Activated CD8-positive, alpha-beta memory T cell treated with anti-CD3 and anti-CD28 coated beads, Interleukin-2, amount 10 ng/mL, durations not matched to agents 7 days and 5 days (primary cell): ENCODE results near the gene GTF2F2. TPM values are rescaled to one million over a fixed set of nuclear protein-coding genes. Genes with fewer than 3 reads are reported as not detected.
A peak's percentile ranks its signal among the peaks of the same experiment; 100 is the strongest.
"Not testable (repeated sequence)": the region's sequence is repeated elsewhere in the genome, so short reads cannot be mapped to it uniquely, and the experiment has no call there.

Experiments
- ATAC-seq: fragments of 150-1000 bp; cut with Tn5 transposase; one replicate; pipeline ENCODE4 v1.10.0; 2021; ENCODE audit warnings: moderate library complexity
- CTCF ChIA-PET: fragments of 350-600 bp; sonication (Branson Sonifier 250); formaldehyde crosslinking; loops from one replicate; lab custom pipeline; 2021; ENCODE audit warnings: antibody characterized with exemption; lab: Charles Lee
- DNase-seq: peaks from one replicate; pipeline ENCODE4 v3.0.0-alpha.2; 2020
- H3K27ac Mint-ChIP-seq: one replicate; pipeline ENCODE4 v1.8.0; 2021; ENCODE audit warnings: mild to moderate bottlenecking, mixed read lengths
- H3K27me3 Mint-ChIP-seq: one replicate; pipeline ENCODE4 v1.8.0; 2021; ENCODE audit warnings: mixed read lengths
- H3K36me3 Mint-ChIP-seq: one replicate; pipeline ENCODE4 v1.8.0; 2021; ENCODE audit warnings: mild to moderate bottlenecking, mixed read lengths
- H3K4me1 Mint-ChIP-seq: one replicate; pipeline ENCODE4 v1.8.0; 2021; ENCODE audit warnings: mixed read lengths
- H3K4me3 Mint-ChIP-seq: one replicate; pipeline ENCODE4 v1.8.0; 2021; ENCODE audit warnings: mild to moderate bottlenecking, moderate library complexity, mixed read lengths
- H3K9me3 Mint-ChIP-seq: one replicate; pipeline ENCODE4 v1.8.0; 2022; ENCODE audit warnings: low read depth, mixed read lengths
- total RNA-seq, 2 experiments: library from RNA; stranded (reverse); gene quantifications; one replicate each; pipeline ENCODE4 v1.2.3, GENCODE V29; 2021

The GTF2F2 gene
- total RNA-seq, 2 experiments from 2014 or later = 17.0 to 19.3 TPM

- no peak overlapping the region for H3K27ac Mint-ChIP-seq
- no peaks in the 10 kb centered on the region for H3K27me3 Mint-ChIP-seq
- ATAC-seq (no peak), DNase-seq (no peak)
- CTCF ChIA-PET = no interaction called here
- no peak overlapping the region for H3K4me3 Mint-ChIP-seq
- no peaks in the 10 kb centered on the region for H3K9me3 Mint-ChIP-seq
- peaks cover 19% of the 10 kb centered on the region for H3K4me1 Mint-ChIP-seq
- peaks cover 23% of the 10 kb centered on the region for H3K36me3 Mint-ChIP-seq
Observed at GRCh38 chr13:45174478-45174877, 54.2 kb downstream of the GTF2F2 start.

DNA sequence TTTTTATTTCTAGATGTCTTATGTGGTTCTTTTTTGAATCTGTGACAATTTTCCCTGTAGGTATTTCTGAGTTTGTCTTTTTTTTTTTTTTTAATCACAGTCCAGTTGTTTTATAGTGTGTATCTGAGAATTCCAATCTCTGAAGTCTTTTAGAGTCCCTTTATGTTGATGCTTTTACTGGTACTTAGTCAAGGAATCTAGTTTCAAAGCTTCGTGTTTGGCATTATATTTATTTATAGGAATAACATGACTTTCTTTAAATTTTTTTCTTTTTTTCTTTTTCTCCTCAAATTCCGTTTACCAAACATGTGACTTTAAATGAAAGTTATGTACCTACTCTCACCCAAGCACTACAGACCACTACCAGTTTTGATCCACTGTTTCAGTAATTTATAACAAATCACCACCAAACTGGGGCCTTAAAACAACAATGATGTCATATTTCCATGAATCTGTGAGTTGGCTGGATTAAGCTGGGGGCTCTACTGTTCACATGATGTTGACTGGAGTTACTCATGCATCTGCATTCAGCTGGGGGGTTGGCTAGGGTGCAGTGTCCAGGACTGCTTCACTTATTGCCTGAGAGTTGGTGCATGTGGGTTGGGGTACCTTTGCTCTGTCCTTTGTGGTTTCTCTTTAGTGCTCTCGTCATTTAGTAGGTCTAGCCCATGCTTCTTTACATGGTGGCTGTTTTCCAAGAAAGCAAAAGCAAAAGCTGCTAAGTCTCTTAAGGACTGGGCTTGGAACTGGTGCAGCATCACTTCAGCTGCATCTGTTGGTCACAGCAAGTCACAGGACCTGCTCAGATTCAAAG lies 58.2 kb downstream of the GTF2F2 start:
- no peak overlapping the region for H3K4me3 Mint-ChIP-seq
- peaks cover 23% of the 10 kb centered on the region for H3K4me1 Mint-ChIP-seq
- H3K27ac Mint-ChIP-seq = peak overlapping the region; percentile 17
- H3K9me3 Mint-ChIP-seq = no peaks in the 10 kb centered on the region
- ATAC-seq = peak; percentile 68
- no peaks in the 10 kb centered on the region for H3K27me3 Mint-ChIP-seq
- H3K36me3 Mint-ChIP-seq = peaks cover 15% of the 10 kb centered on the region
- peak; percentile 41 for DNase-seq
- CTCF ChIA-PET = interaction anchor here (1.2 kb wide), 1 partner anchor 15 kb away, joined by 3 read pairs; no protein-coding TSS in a partner anchor

DNA sequence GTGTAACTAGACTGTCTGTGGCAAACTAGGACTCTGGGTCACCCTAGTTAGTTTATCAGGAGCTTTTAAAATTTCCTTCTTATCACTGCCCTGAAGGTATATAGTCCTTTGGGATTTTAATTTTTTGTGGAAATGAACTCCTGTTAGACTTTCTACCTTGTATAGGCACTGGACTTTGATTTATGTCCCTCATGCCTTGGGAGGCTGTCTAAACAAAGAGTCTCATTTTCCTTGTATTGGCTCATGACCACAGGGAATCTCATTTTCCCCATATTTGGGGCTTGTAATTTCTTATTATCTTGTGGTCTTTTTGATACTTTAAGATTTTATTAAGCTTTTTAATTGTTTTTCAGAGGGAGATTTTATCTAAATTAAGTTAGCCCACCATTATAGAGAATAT lies 59.1 kb downstream of the GTF2F2 start:
- H3K27ac Mint-ChIP-seq = no peak overlapping the region
- H3K4me1 Mint-ChIP-seq = peaks cover 23% of the 10 kb centered on the region
- no peaks in the 10 kb centered on the region for H3K9me3 Mint-ChIP-seq
- CTCF ChIA-PET = interaction anchor here (1.2 kb wide), 1 partner anchor 14 kb away, joined by 3 read pairs; no protein-coding TSS in a partner anchor
- no peak overlapping the region for H3K4me3 Mint-ChIP-seq
- H3K27me3 Mint-ChIP-seq = no peaks in the 10 kb centered on the region
- ATAC-seq (no peak), DNase-seq (no peak)
- peaks cover 16% of the 10 kb centered on the region for H3K36me3 Mint-ChIP-seq

GRCh38 chr13:45180303-45180702 lies 60.0 kb downstream of the GTF2F2 start:
- Mint-ChIP-seq H3K27me3 (no peaks in the 10 kb centered on the region), H3K36me3 (peaks cover 12% of the 10 kb centered on the region), H3K4me1 (peaks cover 23% of the 10 kb centered on the region), H3K9me3 (no peaks in the 10 kb centered on the region), H3K4me3 (no peak overlapping the region), H3K27ac (no peak overlapping the region)
- DNase-seq (no peak), ATAC-seq (no peak)
- CTCF ChIA-PET = no interaction called here

- Mint-ChIP-seq H3K4me3 (no peak overlapping the region), H3K27me3 (no peaks in the 10 kb centered on the region), H3K9me3 (no peaks in the 10 kb centered on the region), H3K4me1 (peaks cover 23% of the 10 kb centered on the region), H3K27ac (no peak overlapping the region), H3K36me3 (peaks cover 12% of the 10 kb centered on the region)
- CTCF ChIA-PET = no interaction called here
- ATAC-seq = no peak
- no peak for DNase-seq
Observed at GRCh38 chr13:45180713-45181601, 60.6 kb downstream of the GTF2F2 start.

GRCh38 chr13:45184693-45185092 lies 64.4 kb downstream of the GTF2F2 start:
- Mint-ChIP-seq H3K4me3 (no peak overlapping the region), H3K9me3 (no peaks in the 10 kb centered on the region), H3K27me3 (no peaks in the 10 kb centered on the region), H3K4me1 (peaks cover 8% of the 10 kb centered on the region), H3K27ac (no peak overlapping the region), H3K36me3 (peaks cover 15% of the 10 kb centered on the region)
- ATAC-seq (no peak), DNase-seq (no peak)
- CTCF ChIA-PET = no interaction called here

- Mint-ChIP-seq H3K27me3 (no peaks in the 10 kb centered on the region), H3K4me3 (no peak overlapping the region), H3K27ac (no peak overlapping the region), H3K36me3 (peaks cover 15% of the 10 kb centered on the region), H3K4me1 (peaks cover 6% of the 10 kb centered on the region), H3K9me3 (no peaks in the 10 kb centered on the region)
- ATAC-seq (no peak), DNase-seq (no peak)
- CTCF ChIA-PET = no interaction called here
Observed at GRCh38 chr13:45185286-45185685, 65.0 kb downstream of the GTF2F2 start.

GRCh38 chr13:45189077-45189476 lies 68.8 kb downstream of the GTF2F2 start:
- H3K4me3 Mint-ChIP-seq, H3K27ac Mint-ChIP-seq: not testable (repeated sequence)
- H3K36me3 Mint-ChIP-seq = peaks cover 14% of the 10 kb centered on the region

GRCh38 chr13:45189511-45189910 lies 69.2 kb downstream of the GTF2F2 start:
- H3K4me3 Mint-ChIP-seq, H3K27ac Mint-ChIP-seq, H3K27me3 Mint-ChIP-seq, H3K4me1 Mint-ChIP-seq, DNase-seq, ATAC-seq, H3K9me3 Mint-ChIP-seq, CTCF ChIA-PET: not testable (repeated sequence)
- peaks cover 12% of the 10 kb centered on the region for H3K36me3 Mint-ChIP-seq

More at GRCh38 chr13:45189077-45189476, 68.8 kb downstream of the GTF2F2 start:
- ATAC-seq, H3K9me3 Mint-ChIP-seq, CTCF ChIA-PET, DNase-seq, H3K27me3 Mint-ChIP-seq, H3K4me1 Mint-ChIP-seq: not testable (repeated sequence)

GRCh38 chr13:45191874-45192273 lies 71.6 kb downstream of the GTF2F2 start:
- ATAC-seq = no peak
- Mint-ChIP-seq H3K27ac (no peak overlapping the region), H3K27me3 (no peaks in the 10 kb centered on the region), H3K4me1 (peaks cover 8% of the 10 kb centered on the region), H3K36me3 (peaks cover 12% of the 10 kb centered on the region), H3K4me3 (no peak overlapping the region), H3K9me3 (no peaks in the 10 kb centered on the region)
- CTCF ChIA-PET = no interaction called here
- DNase-seq = no peak

DNA sequence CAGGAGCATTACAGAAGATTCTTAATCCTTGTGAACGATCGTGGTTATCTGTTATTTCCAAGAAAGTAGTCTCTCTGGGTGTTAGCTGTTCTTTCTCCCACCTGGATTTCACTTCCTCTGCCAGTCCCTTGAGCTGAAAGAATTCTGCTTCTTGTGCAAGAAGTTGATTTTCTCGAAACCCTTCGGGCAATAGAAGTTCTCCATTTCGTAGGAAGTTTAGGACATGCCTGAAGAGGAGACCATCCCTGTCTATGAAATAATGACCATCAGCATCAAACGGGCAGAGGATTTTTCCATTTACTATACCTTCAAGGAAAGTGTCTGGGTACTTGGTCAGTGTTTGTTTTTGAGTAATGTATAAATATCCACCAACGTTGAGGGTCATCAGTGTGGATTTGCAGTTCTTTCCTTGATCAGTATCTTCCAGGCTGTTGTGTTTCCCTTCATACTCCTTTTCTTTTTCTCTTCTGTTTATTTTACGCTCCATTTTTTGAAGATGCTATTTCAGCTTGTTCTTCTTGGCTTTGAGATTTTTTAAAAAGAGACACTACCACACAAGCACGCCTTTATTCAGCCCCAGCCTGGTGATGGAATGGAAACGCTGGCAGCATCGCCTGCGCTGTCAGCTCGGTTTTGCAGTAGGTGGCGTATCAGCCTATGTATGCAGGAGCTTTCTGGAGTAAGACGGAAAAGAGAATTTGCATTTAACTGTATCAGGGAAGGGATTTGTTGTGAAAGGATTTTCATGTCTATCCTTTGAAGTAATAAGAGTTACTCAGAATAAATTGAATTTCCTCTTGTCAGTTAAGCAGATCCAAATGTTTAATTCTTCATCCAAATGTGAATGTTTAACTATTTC lies 74.0 kb downstream of the GTF2F2 start:
- no peak for ATAC-seq
- H3K27ac Mint-ChIP-seq = no peak overlapping the region
- peaks cover 2% of the 10 kb centered on the region for H3K36me3 Mint-ChIP-seq

GRCh38 chr13:45195421-45195820 lies 75.1 kb downstream of the GTF2F2 start:
- Mint-ChIP-seq H3K4me1 (peaks cover 9% of the 10 kb centered on the region), H3K4me3 (no peak overlapping the region), H3K27me3 (no peaks in the 10 kb centered on the region), H3K27ac (no peak overlapping the region), H3K36me3 (peaks cover 2% of the 10 kb centered on the region), H3K9me3 (no peaks in the 10 kb centered on the region)
- ATAC-seq (no peak), DNase-seq (no peak)
- CTCF ChIA-PET = no interaction called here

More for the DNA sequence above, 74.0 kb downstream of the GTF2F2 start:
- Mint-ChIP-seq H3K4me3 (no peak overlapping the region), H3K9me3 (no peaks in the 10 kb centered on the region), H3K27me3 (no peaks in the 10 kb centered on the region), H3K4me1 (peaks cover 9% of the 10 kb centered on the region)
- CTCF ChIA-PET = interaction anchor here (1.5 kb wide), 1 partner anchor 15 kb away, joined by 3 read pairs; no protein-coding TSS in a partner anchor
- no peak for DNase-seq

- CTCF ChIA-PET = no interaction called here
- H3K4me3 Mint-ChIP-seq = no peak overlapping the region
Observed at GRCh38 chr13:45196096-45196495, 75.8 kb downstream of the GTF2F2 start.

More at GRCh38 chr13:45196096-45196495, 75.8 kb downstream of the GTF2F2 start:
- ATAC-seq (no peak), DNase-seq (no peak)
- H3K27me3 Mint-ChIP-seq = no peaks in the 10 kb centered on the region
- H3K27ac Mint-ChIP-seq = no peak overlapping the region
- H3K9me3 Mint-ChIP-seq = no peaks in the 10 kb centered on the region
- peaks cover 9% of the 10 kb centered on the region for H3K4me1 Mint-ChIP-seq
- H3K36me3 Mint-ChIP-seq = peaks cover 2% of the 10 kb centered on the region
